GM21737 (cell line): Measurements from ENCODE around the gene GDF15.
"Not testable (repeated sequence)": the region's sequence is repeated elsewhere in the genome, so short reads cannot be mapped to it uniquely, and the experiment has no call there.

Experiments
- ATAC-seq: cut with Tn5 transposase; IDR thresholded peaks from one replicate; pipeline ENCODE4 v1.9.1; 2021; ENCODE audit warnings: mild to moderate bottlenecking, moderate library complexity; ENCODE audit not compliant: unreplicated experiment

Gene GDF15

GRCh38 chr19:18385675-18386542 is at the start of gene GDF15:
GDF15 (plus strand) TSS chr19:18386158; CDS start chr19:18386190, 32 bp downstream.
- ATAC-seq = no peak

GRCh38 chr19:18338541-18338940 is 47.4 kb upstream of the GDF15 start:
- ATAC-seq = no peak

- ATAC-seq = no peak
Observed at GRCh38 chr19:18339723-18340122, 46.2 kb upstream of the GDF15 start.

- ATAC-seq = no peak
Observed at GRCh38 chr19:18340190-18340989, 45.6 kb upstream of the GDF15 start, which contains the start of gene PGPEP1. PGPEP1 (plus strand) TSS chr19:18340598; CDS start chr19:18340682, 84 bp downstream.

DNA sequence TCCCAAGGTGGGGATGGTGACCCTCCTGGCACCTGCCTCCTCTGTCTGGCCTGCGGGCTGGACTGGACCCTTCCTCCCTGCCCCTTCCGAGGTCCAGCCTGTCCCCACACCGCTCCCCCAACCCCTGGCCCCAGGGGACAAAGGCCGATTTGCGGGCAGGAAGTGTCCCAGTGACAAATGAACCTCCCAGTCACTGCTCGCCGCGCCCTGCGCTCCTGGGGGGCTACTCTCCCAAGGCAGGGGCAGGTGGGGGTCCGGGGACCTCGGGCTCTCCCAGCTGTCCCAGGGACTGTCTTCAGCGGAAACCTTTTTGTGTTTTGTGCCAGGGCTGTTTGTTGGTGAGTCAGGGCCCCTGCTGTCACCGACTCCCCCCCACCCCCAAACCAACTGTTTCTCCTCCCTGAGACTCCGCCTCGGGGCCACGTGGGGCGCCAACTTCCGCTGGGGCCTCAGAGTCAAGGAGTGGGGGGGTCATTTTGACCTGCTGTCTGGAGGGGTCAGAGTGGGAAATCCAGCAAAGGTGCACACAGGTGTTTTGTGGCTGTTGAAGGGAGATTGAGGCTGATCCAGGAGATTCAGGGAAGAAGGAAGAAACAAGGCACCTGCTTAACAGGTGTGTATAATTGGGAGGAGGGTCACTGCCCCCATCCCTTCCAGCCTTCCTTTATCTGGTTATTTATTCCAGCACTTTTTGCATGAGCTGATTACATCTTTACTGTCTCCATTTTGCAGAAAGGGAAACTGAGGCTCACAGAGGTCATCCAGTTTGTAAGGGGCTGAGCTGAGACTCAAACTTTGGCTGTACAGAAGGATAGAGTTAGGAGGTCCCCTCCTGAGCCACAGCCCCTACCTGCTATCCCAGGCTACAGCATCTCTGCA is 44.7 kb upstream of the GDF15 start:
- ATAC-seq = no peak

- no peak for ATAC-seq
Observed at GRCh38 chr19:18342090-18342632, 43.8 kb upstream of the GDF15 start.

- no peak for ATAC-seq
Observed at GRCh38 chr19:18344582-18344950, 41.4 kb upstream of the GDF15 start.

GRCh38 chr19:18345296-18345695 is 40.7 kb upstream of the GDF15 start:
- no peak for ATAC-seq

- no peak for ATAC-seq
Observed at GRCh38 chr19:18346091-18346490, 39.9 kb upstream of the GDF15 start.

- ATAC-seq = no peak
Observed at GRCh38 chr19:18348171-18348570, 37.8 kb upstream of the GDF15 start.

GRCh38 chr19:18348818-18349339 is 37.1 kb upstream of the GDF15 start:
- not testable (repeated sequence) for ATAC-seq

DNA sequence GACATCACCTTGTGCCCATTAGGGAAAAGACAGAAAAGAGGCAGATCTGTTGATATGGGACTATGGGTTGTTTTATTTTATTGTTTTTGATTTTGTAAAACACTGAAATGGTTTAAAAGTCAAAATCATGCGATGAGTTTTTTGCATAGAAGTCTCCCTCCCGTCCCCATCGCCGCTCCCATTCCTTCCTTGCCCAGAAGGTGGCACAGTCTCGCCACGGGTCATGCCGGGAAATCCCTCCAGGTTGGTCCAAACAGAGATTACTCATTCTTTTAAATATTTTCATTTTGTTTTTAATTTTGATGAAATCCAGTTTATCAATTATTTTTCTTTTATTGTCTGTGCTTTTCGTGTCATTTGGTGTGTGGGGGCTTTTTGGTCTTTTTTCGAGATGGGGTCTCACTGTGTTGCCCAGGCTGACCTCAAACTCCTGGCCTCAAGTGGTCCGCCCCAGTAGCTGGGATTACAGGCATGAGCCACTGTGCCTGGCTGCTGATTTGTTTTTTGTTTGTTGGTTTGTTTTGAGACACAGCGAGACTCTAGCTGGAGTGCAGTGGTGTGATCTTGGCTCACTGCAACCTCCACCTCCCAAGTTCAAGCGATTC is 36.3 kb upstream of the GDF15 start:
- no peak for ATAC-seq

- no peak for ATAC-seq
Observed at GRCh38 chr19:18350490-18350889, 35.5 kb upstream of the GDF15 start.

- ATAC-seq = no peak
Observed at GRCh38 chr19:18351544-18351943, 34.4 kb upstream of the GDF15 start.

GRCh38 chr19:18353378-18354005 is 32.5 kb upstream of the GDF15 start:
- ATAC-seq = no peak

DNA sequence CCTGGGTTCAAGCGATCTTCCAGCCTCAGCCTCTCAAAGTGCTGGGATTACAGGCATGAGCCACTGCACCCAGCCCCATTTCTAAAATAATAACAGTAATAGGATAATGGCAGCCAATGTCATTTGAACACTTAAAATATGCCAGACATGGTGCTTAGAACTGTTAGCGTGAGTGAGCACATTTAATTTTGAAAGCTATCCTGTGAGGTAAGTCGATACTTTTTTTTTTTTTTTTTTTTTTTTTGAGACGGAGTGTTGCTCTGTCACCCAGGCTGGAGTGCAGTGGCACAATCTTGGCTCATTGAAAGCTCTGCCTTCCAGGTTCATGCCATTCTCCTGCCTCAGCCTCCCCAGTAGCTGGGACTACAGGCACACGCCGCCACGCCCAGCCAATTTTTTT is 31.2 kb upstream of the GDF15 start:
- ATAC-seq = not testable (repeated sequence)

- no peak for ATAC-seq
Observed at GRCh38 chr19:18357041-18357440, 28.9 kb upstream of the GDF15 start.

DNA sequence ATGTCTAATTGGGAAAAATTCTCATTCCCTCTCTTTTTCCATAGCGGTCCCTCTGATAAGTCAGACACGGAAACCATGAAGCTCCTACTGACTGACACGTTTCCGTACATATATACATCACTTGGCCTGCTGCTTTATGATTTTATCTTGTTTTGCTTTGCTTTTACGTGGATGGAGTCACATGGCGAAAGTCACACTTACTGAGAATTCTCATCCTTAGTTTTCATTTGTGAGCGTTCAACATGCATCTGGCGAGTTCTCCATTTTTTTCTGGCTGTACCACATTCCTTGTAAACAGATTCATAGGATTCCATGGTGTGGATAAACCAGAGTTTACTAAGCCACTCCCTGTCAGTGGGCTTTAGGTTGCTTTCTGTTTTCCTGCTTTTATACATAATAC is 24.3 kb upstream of the GDF15 start:
- no peak for ATAC-seq

DNA sequence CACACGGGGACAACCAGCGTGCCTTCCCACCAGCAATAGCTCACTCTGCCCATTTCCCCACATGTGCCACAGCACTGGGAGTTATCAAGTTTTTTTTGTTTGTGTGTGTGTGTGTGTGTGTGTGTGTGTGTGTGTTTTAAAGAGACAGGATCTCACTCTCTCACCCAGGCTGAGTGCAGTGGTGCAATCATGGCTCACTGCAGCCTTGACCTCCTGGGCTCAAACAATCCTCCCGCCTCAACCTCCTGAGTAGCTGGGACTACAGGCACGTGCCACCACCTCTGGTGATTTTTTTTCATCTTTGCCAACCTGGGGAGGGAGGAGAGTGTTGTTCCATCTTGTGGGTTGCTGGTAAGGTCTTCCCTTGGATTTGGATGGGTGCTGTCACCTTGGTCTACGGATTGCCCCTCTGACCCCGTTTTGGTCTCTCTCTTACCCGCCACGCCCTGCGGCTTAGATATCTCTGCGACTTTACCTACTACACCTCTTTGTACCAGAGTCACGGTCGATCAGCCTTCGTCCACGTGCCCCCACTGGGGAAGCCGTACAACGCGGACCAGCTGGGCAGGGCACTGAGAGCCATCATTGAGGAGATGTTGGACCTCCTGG is 22.9 kb upstream of the GDF15 start:
- no peak for ATAC-seq
